ENCODE results near the gene CCNB1IP1.

CCNB1IP1 gene

GRCh38 chr14:20332431-20332787, 670 bp downstream of the CCNB1IP1 start:
- Histone ChIP-seq H3K36me3 (ENCODE audit: insufficient read depth, low read length) (peaks cover 6% of the 10 kb centered on the region), H3K27me3 (ENCODE audit: control insufficient read depth, insufficient read depth, low read length) (no peaks in the 10 kb centered on the region), H3K4me3 (ENCODE audit: low read length) (peak overlapping the region; percentile 77), H3K4me1 (ENCODE audit: control insufficient read depth, insufficient read depth, low read length) (peaks cover 9% of the 10 kb centered on the region), H3K9me3 (replicated peaks; ENCODE audit: low read length) (no peaks in the 10 kb centered on the region), H3K9ac (ENCODE audit: low read depth, low read length) (peak overlapping the region; percentile 80), H3K4me2 (ENCODE audit: low read length) (peak overlapping the region; percentile 83)

DNA sequence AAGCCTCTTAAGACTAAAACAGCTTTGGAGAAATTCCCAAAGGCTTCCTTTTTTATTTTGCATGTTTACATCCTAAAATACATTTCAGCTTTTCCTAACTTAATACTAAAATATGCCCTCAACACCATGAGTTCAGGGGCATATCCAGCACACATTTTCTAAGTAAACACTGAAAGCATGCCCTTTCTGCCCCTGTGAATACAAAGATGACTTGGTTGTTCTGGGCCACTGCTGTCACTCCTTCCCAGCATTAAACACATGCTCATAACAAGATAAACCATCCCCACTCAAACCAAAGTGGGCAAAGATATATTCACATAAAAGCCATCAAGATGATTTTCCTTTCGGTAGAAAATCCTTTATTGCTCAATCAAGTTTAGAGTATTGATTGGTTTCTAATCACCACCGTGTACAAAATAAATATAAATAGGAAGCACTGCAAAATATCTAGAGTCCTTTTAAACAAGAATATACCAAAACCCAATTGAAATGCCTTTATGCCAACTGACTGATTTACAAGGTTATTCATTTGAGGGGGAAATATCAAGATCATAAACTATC, 1.9 kb downstream of the CCNB1IP1 start:
- peak overlapping the region; percentile 27 for H3K9ac ChIP-seq (ENCODE audit: low read depth, low read length)
- H3K27me3 ChIP-seq (ENCODE audit: control insufficient read depth, insufficient read depth, low read length): no peaks in the 10 kb centered on the region
- H3K4me1 ChIP-seq (ENCODE audit: control insufficient read depth, insufficient read depth, low read length): peaks cover 10% of the 10 kb centered on the region
- peak overlapping the region; percentile 46 for H3K4me2 ChIP-seq (ENCODE audit: low read length)
- no peak overlapping the region for H3K4me3 ChIP-seq (ENCODE audit: low read length)
- peaks cover 12% of the 10 kb centered on the region for H3K36me3 ChIP-seq (ENCODE audit: insufficient read depth, low read length)
- H3K9me3 ChIP-seq (replicated peaks; ENCODE audit: low read length): no peaks in the 10 kb centered on the region

GRCh38 chr14:20329355-20329754, 3.7 kb downstream of the CCNB1IP1 start:
- no peak overlapping the region for H3K4me3 ChIP-seq (ENCODE audit: low read length)
- no peak overlapping the region for H3K4me2 ChIP-seq (ENCODE audit: low read length)
- no peaks in the 10 kb centered on the region for H3K27me3 ChIP-seq (ENCODE audit: control insufficient read depth, insufficient read depth, low read length)
- H3K4me1 ChIP-seq (ENCODE audit: control insufficient read depth, insufficient read depth, low read length): peaks cover 10% of the 10 kb centered on the region
- peaks cover 24% of the 10 kb centered on the region for H3K36me3 ChIP-seq (ENCODE audit: insufficient read depth, low read length)
- no peak overlapping the region for H3K9ac ChIP-seq (ENCODE audit: low read depth, low read length)
- H3K9me3 ChIP-seq (replicated peaks; ENCODE audit: low read length): no peaks in the 10 kb centered on the region

GRCh38 chr14:20328705-20329104, 4.4 kb downstream of the CCNB1IP1 start:
- Histone ChIP-seq H3K27me3 (ENCODE audit: control insufficient read depth, insufficient read depth, low read length) (no peaks in the 10 kb centered on the region), H3K4me2 (ENCODE audit: low read length) (no peak overlapping the region), H3K4me1 (ENCODE audit: control insufficient read depth, insufficient read depth, low read length) (peaks cover 10% of the 10 kb centered on the region), H3K9ac (ENCODE audit: low read depth, low read length) (no peak overlapping the region), H3K36me3 (ENCODE audit: insufficient read depth, low read length) (peaks cover 29% of the 10 kb centered on the region), H3K4me3 (ENCODE audit: low read length) (no peak overlapping the region), H3K9me3 (replicated peaks; ENCODE audit: low read length) (no peaks in the 10 kb centered on the region)

GRCh38 chr14:20327005-20327869, 5.8 kb downstream of the CCNB1IP1 start:
- Histone ChIP-seq H3K9me3 (replicated peaks; ENCODE audit: low read length) (no peaks in the 10 kb centered on the region), H3K4me3 (ENCODE audit: low read length) (no peak overlapping the region), H3K4me2 (ENCODE audit: low read length) (peak overlapping the region; percentile 17), H3K4me1 (ENCODE audit: control insufficient read depth, insufficient read depth, low read length) (peaks cover 10% of the 10 kb centered on the region), H3K36me3 (ENCODE audit: insufficient read depth, low read length) (peaks cover 36% of the 10 kb centered on the region), H3K27me3 (ENCODE audit: control insufficient read depth, insufficient read depth, low read length) (no peaks in the 10 kb centered on the region), H3K9ac (ENCODE audit: low read depth, low read length) (peak overlapping the region; percentile 12)

DNA sequence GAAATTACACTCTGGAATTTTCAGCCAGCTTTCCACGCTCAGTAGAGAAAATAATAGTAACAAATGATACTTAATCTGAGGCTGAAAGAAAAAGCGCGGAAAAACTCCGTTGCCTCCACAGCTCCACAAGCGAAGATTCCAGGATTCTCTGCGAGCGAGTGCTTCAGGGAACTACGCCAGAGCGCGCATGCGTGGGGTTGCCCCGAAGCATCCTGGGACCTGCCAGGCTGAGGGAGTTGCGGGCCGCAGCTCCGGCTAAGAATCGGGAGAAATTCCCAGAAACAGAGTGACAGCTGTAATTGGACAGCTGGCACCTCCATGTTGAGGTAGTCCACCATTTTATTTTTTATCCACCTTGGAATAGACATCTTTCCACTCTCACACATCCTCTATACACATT, 15.4 kb downstream of the CCNB1IP1 start:
- H3K4me3 ChIP-seq (ENCODE audit: low read length): no peak overlapping the region
- H3K36me3 ChIP-seq (ENCODE audit: insufficient read depth, low read length): peaks cover 59% of the 10 kb centered on the region
- no peaks in the 10 kb centered on the region for H3K27me3 ChIP-seq (ENCODE audit: control insufficient read depth, insufficient read depth, low read length)
- H3K4me2 ChIP-seq (ENCODE audit: low read length): no peak overlapping the region
- H3K9ac ChIP-seq (ENCODE audit: low read depth, low read length): no peak overlapping the region
- no peaks in the 10 kb centered on the region for H3K9me3 ChIP-seq (replicated peaks; ENCODE audit: low read length)
- no peaks in the 10 kb centered on the region for H3K4me1 ChIP-seq (ENCODE audit: control insufficient read depth, insufficient read depth, low read length)

DNA sequence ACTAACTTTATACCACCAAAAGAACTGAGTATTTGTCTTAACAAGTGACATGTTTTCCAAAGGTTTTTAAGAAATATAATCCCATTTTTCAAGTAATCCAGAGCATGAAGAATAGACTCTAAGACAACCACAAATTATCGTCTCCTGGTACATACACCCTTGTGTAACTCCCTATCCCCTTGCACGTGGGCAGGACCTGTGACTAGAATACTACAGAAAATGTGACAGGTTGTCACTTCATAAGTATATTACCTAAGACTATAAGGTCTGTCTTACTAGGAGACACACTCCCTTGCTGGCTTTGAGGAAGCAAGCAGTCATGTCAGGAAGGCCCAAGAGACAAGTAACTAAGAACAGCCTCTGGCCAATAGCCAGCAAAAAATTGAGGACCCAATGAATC, 19.1 kb downstream of the CCNB1IP1 start:
- H3K4me1 ChIP-seq (ENCODE audit: control insufficient read depth, insufficient read depth, low read length): no peaks in the 10 kb centered on the region
- no peaks in the 10 kb centered on the region for H3K9me3 ChIP-seq (replicated peaks; ENCODE audit: low read length)
- peaks cover 53% of the 10 kb centered on the region for H3K36me3 ChIP-seq (ENCODE audit: insufficient read depth, low read length)
- H3K4me3 ChIP-seq (ENCODE audit: low read length): no peak overlapping the region
- no peaks in the 10 kb centered on the region for H3K27me3 ChIP-seq (ENCODE audit: control insufficient read depth, insufficient read depth, low read length)
- no peak overlapping the region for H3K4me2 ChIP-seq (ENCODE audit: low read length)
- H3K9ac ChIP-seq (ENCODE audit: low read depth, low read length): no peak overlapping the region

GRCh38 chr14:20306079-20306423, 27.0 kb downstream of the CCNB1IP1 start:
- Histone ChIP-seq H3K4me2 (ENCODE audit: low read length) (no peak overlapping the region), H3K4me3 (ENCODE audit: low read length) (no peak overlapping the region), H3K9ac (ENCODE audit: low read depth, low read length) (no peak overlapping the region), H3K9me3 (replicated peaks; ENCODE audit: low read length) (no peaks in the 10 kb centered on the region), H3K36me3 (ENCODE audit: insufficient read depth, low read length) (no peaks in the 10 kb centered on the region), H3K4me1 (ENCODE audit: control insufficient read depth, insufficient read depth, low read length) (peaks cover 14% of the 10 kb centered on the region), H3K27me3 (ENCODE audit: control insufficient read depth, insufficient read depth, low read length) (no peaks in the 10 kb centered on the region)

DNA sequence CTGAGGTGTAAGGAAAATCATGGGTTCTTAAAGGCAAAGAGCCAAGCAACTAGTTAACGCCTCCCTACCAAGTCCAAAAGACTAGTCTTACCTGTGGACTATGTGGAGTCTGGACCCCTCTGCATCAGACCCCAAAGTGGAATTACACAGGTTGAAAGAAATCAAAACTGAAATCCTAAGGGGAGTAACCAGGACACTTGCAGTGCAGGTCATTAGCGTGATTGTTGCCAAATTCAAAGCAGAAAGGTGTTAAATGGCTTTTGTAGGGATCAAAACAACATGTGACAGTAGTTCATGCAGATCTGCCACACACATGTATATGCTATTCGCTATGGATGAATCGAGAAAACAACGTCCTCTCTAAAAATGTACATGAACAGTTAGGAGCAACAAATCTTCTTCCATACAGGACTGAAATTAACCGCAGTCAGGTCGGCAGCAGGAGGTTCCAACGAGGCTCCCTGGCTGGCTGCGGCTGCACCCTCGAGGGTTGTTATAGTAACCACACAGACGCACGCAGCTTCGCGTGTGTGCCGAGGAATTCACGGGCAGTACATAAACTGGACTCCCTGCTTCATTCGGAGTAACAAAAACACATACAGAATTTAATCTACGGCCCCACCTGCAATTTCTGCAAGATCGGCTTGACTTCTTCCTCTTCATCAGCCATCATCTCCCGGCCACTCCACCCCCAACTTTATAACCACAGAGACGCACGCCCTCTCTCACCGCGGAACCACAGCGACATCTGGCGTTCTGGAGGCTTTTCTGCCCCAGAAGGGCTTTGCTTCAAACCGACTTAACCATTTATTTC, 27.6 kb downstream of the CCNB1IP1 start, which contains the start of gene TTC5:
TTC5 (minus strand) TSS at position 687 of the 814 bp plus-strand sequence; CDS start at position 673, 14 bp downstream.
- peaks cover under 1% of the 10 kb centered on the region for H3K36me3 ChIP-seq (ENCODE audit: insufficient read depth, low read length)
- H3K4me3 ChIP-seq (ENCODE audit: low read length): peak within 1 kb of the TSS; percentile 82
- H3K27me3 ChIP-seq (ENCODE audit: control insufficient read depth, insufficient read depth, low read length): no peaks in the 10 kb centered on the region
- peaks cover 14% of the 10 kb centered on the region for H3K4me1 ChIP-seq (ENCODE audit: control insufficient read depth, insufficient read depth, low read length)
- H3K4me2 ChIP-seq (ENCODE audit: low read length): peak within 1 kb of the TSS; percentile 87
- H3K9me3 ChIP-seq (replicated peaks; ENCODE audit: low read length): no peaks in the 10 kb centered on the region
- peak within 1 kb of the TSS; percentile 78 for H3K9ac ChIP-seq (ENCODE audit: low read depth, low read length)

GRCh38 chr14:20302042-20302755, 30.9 kb downstream of the CCNB1IP1 start:
- H3K4me3 ChIP-seq (ENCODE audit: low read length): no peak overlapping the region
- no peaks in the 10 kb centered on the region for H3K27me3 ChIP-seq (ENCODE audit: control insufficient read depth, insufficient read depth, low read length)
- H3K36me3 ChIP-seq (ENCODE audit: insufficient read depth, low read length): peaks cover 16% of the 10 kb centered on the region
- H3K4me2 ChIP-seq (ENCODE audit: low read length): peak overlapping the region; percentile 18
- peaks cover 14% of the 10 kb centered on the region for H3K4me1 ChIP-seq (ENCODE audit: control insufficient read depth, insufficient read depth, low read length)
- no peaks in the 10 kb centered on the region for H3K9me3 ChIP-seq (replicated peaks; ENCODE audit: low read length)
- no peak overlapping the region for H3K9ac ChIP-seq (ENCODE audit: low read depth, low read length)

DNA sequence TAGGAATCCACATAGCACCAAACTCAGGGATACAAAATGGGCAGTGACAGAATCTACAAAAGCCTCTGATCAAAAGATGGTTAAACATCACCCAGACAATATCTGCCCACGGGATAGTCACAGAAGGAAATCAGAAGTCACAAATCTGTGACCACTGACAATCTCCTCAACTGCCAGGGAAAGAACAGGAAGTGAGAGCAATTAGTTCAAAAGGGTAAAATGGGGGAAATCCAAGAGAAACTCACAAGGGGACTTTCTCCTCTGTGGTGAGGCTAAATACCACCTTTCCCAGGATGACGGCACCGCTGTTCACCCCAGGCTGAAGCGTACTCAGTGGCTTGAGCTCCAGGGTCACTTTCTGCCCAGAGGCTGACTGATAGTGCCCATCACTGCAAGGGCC, 38.0 kb downstream of the CCNB1IP1 start:
- H3K4me1 ChIP-seq (ENCODE audit: control insufficient read depth, insufficient read depth, low read length): no peaks in the 10 kb centered on the region
- H3K27me3 ChIP-seq (ENCODE audit: control insufficient read depth, insufficient read depth, low read length): no peaks in the 10 kb centered on the region
- no peaks in the 10 kb centered on the region for H3K9me3 ChIP-seq (replicated peaks; ENCODE audit: low read length)
- H3K4me2 ChIP-seq (ENCODE audit: low read length): no peak overlapping the region
- peaks cover 54% of the 10 kb centered on the region for H3K36me3 ChIP-seq (ENCODE audit: insufficient read depth, low read length)
- H3K9ac ChIP-seq (ENCODE audit: low read depth, low read length): no peak overlapping the region
- H3K4me3 ChIP-seq (ENCODE audit: low read length): no peak overlapping the region

All from skeletal muscle satellite cell (primary cell).